ENCODE results near the gene BRAF.

Gene BRAF

DNA sequence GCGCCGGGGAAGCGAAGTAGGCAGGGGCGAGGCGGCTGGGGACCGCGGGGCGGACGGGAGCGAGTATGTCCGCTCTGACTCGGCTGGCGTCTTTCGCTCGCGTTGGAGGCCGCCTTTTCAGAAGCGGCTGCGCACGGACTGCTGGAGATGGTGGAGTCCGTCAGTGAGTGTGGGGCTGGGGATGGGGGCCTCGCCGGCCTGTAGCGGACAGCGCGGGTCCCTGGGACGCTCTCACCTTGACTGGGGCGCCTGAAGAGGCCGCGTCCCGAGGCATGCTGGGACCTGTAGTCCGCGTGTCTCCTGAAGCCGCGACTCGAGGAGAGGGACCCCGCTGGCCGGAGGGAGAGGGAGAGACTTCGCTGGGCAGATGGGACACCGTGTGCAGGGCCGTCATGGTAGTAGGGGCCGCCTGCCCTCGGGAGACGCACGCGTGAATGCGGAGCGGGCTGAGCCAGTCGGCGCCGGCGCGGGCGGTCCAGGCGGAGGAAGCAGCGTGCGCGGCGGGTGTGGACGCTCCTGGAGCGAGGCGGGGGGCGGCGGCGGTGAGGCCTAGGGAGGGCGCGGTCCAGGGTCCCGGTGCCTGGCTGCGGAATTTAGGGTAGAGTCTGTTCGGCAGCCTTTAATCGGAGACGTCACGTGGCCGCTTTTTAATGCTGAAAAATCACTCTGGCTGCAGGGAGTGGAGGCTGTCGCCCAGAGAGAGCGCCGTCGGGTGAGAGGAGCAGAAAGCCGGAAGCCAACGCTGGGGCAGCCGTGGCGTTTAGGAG is 227.9 kb downstream of the BRAF start, which contains the start of gene NDUFB2 (continued):
- no peak for TF ChIP-seq ZFP3 (tag by site-specific recombination; IDR thresholded peaks at IDR 0.05; ENCODE audit: low read depth)
- TF ChIP-seq, protein P1, sequence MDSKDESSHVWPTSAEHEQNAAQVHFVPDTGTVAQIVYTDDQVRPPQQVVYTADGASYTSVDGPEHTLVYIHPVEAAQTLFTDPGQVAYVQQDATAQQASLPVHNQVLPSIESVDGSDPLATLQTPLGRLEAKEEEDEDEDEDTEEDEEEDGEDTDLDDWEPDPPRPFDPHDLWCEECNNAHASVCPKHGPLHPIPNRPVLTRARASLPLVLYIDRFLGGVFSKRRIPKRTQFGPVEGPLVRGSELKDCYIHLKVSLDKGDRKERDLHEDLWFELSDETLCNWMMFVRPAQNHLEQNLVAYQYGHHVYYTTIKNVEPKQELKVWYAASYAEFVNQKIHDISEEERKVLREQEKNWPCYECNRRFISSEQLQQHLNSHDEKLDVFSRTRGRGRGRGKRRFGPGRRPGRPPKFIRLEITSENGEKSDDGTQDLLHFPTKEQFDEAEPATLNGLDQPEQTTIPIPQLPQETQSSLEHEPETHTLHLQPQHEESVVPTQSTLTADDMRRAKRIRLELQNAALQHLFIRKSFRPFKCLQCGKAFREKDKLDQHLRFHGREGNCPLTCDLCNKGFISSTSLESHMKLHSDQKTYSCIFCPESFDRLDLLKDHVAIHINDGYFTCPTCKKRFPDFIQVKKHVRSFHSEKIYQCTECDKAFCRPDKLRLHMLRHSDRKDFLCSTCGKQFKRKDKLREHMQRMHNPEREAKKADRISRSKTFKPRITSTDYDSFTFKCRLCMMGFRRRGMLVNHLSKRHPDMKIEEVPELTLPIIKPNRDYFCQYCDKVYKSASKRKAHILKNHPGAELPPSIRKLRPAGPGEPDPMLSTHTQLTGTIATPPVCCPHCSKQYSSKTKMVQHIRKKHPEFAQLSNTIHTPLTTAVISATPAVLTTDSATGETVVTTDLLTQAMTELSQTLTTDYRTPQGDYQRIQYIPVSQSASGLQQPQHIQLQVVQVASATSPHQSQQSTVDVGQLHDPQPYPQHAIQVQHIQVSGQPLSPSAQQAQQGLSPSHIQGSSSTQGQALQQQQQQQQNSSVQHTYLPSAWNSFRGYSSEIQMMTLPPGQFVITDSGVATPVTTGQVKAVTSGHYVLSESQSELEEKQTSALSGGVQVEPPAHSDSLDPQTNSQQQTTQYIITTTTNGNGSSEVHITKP (tag by site-specific recombination; IDR thresholded peaks at IDR 0.05) = peak; percentile 97
- TF ChIP-seq ZIC2 (tag by site-specific recombination; IDR thresholded peaks at IDR 0.05) = peak; percentile 88
- TF ChIP-seq KLF7 (tag by site-specific recombination; IDR thresholded peaks at IDR 0.05; ENCODE audit: borderline replicate concordance) = peak; percentile 87; the same call in 1 of the 2 replicates
- no peak for TF ChIP-seq HOXA7 (CRISPR knock-in tag; IDR thresholded peaks at IDR 0.05; ENCODE audit: borderline replicate concordance)
- no peak for TF ChIP-seq ZNF473 (tag by site-specific recombination; IDR thresholded peaks at IDR 0.05)
- TF ChIP-seq ZNF169 (tag by site-specific recombination; IDR thresholded peaks at IDR 0.05) = 0 out of 2 replicates have a peak, but pooled peaks have one; percentile 55
- no peak for TF ChIP-seq ZNF266 (tag by site-specific recombination; IDR thresholded peaks at IDR 0.05; ENCODE audit: low read depth)
- TF ChIP-seq ZNF211 (tag by site-specific recombination; IDR thresholded peaks at IDR 0.05; ENCODE audit: low read depth) = no peak
- TF ChIP-seq, protein P2, sequence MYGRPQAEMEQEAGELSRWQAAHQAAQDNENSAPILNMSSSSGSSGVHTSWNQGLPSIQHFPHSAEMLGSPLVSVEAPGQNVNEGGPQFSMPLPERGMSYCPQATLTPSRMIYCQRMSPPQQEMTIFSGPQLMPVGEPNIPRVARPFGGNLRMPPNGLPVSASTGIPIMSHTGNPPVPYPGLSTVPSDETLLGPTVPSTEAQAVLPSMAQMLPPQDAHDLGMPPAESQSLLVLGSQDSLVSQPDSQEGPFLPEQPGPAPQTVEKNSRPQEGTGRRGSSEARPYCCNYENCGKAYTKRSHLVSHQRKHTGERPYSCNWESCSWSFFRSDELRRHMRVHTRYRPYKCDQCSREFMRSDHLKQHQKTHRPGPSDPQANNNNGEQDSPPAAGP (tag by site-specific recombination; IDR thresholded peaks at IDR 0.05) = peak; percentile 91
- TF ChIP-seq, protein P3, sequence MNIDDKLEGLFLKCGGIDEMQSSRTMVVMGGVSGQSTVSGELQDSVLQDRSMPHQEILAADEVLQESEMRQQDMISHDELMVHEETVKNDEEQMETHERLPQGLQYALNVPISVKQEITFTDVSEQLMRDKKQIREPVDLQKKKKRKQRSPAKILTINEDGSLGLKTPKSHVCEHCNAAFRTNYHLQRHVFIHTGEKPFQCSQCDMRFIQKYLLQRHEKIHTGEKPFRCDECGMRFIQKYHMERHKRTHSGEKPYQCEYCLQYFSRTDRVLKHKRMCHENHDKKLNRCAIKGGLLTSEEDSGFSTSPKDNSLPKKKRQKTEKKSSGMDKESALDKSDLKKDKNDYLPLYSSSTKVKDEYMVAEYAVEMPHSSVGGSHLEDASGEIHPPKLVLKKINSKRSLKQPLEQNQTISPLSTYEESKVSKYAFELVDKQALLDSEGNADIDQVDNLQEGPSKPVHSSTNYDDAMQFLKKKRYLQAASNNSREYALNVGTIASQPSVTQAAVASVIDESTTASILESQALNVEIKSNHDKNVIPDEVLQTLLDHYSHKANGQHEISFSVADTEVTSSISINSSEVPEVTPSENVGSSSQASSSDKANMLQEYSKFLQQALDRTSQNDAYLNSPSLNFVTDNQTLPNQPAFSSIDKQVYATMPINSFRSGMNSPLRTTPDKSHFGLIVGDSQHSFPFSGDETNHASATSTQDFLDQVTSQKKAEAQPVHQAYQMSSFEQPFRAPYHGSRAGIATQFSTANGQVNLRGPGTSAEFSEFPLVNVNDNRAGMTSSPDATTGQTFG (tag by site-specific recombination; IDR thresholded peaks at IDR 0.05; ENCODE audit: borderline replicate concordance) = no peak
- TF ChIP-seq ZBTB7A (tag by site-specific recombination; IDR thresholded peaks at IDR 0.05; ENCODE audit: low read depth) = peak; percentile 90
- TF ChIP-seq, protein P4, sequence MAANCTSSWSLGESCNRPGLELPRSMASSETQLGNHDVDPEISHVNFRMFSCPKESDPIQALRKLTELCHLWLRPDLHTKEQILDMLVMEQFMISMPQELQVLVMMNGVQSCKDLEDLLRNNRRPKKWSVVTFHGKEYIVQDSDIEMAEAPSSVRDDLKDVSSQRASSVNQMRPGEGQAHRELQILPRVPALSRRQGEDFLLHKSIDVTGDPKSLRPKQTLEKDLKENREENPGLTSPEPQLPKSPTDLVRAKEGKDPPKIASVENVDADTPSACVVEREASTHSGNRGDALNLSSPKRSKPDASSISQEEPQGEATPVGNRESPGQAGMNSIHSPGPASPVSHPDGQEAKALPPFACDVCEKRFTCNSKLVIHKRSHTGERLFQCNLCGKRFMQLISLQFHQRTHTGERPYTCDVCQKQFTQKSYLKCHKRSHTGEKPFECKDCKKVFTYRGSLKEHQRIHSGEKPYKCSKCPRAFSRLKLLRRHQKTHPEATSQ (tag by site-specific recombination; IDR thresholded peaks at IDR 0.05) = peak; percentile 20; the same call in 1 of the 2 replicates
- TF ChIP-seq, protein P5, sequence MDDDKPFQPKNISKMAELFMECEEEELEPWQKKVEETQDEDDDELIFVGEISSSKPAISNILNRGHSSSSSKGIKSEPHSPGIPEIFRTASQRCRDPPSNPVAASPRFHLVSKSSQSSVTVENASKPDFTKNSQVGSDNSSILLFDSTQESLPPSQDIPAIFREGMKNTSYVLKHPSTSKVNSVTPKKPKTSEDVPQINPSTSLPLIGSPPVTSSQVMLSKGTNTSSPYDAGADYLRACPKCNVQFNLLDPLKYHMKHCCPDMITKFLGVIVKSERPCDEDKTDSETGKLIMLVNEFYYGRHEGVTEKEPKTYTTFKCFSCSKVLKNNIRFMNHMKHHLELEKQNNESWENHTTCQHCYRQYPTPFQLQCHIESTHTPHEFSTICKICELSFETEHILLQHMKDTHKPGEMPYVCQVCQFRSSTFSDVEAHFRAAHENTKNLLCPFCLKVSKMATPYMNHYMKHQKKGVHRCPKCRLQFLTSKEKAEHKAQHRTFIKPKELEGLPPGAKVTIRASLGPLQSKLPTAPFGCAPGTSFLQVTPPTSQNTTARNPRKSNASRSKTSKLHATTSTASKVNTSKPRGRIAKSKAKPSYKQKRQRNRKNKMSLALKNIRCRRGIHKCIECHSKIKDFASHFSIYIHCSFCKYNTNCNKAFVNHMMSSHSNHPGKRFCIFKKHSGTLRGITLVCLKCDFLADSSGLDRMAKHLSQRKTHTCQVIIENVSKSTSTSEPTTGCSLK (tag by site-specific recombination; IDR thresholded peaks at IDR 0.05) = no peak
- TF ChIP-seq, protein P6, sequence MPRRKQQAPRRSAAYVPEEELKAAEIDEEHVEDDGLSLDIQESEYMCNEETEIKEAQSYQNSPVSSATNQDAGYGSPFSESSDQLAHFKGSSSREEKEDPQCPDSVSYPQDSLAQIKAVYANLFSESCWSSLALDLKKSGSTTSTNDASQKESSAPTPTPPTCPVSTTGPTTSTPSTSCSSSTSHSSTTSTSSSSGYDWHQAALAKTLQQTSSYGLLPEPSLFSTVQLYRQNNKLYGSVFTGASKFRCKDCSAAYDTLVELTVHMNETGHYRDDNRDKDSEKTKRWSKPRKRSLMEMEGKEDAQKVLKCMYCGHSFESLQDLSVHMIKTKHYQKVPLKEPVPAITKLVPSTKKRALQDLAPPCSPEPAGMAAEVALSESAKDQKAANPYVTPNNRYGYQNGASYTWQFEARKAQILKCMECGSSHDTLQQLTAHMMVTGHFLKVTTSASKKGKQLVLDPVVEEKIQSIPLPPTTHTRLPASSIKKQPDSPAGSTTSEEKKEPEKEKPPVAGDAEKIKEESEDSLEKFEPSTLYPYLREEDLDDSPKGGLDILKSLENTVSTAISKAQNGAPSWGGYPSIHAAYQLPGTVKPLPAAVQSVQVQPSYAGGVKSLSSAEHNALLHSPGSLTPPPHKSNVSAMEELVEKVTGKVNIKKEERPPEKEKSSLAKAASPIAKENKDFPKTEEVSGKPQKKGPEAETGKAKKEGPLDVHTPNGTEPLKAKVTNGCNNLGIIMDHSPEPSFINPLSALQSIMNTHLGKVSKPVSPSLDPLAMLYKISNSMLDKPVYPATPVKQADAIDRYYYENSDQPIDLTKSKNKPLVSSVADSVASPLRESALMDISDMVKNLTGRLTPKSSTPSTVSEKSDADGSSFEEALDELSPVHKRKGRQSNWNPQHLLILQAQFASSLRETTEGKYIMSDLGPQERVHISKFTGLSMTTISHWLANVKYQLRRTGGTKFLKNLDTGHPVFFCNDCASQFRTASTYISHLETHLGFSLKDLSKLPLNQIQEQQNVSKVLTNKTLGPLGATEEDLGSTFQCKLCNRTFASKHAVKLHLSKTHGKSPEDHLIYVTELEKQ (tag by site-specific recombination; IDR thresholded peaks at IDR 0.05; ENCODE audit: borderline replicate concordance) = no peak
- TF ChIP-seq, protein P7, sequence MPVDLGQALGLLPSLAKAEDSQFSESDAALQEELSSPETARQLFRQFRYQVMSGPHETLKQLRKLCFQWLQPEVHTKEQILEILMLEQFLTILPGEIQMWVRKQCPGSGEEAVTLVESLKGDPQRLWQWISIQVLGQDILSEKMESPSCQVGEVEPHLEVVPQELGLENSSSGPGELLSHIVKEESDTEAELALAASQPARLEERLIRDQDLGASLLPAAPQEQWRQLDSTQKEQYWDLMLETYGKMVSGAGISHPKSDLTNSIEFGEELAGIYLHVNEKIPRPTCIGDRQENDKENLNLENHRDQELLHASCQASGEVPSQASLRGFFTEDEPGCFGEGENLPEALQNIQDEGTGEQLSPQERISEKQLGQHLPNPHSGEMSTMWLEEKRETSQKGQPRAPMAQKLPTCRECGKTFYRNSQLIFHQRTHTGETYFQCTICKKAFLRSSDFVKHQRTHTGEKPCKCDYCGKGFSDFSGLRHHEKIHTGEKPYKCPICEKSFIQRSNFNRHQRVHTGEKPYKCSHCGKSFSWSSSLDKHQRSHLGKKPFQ (tag by site-specific recombination; IDR thresholded peaks at IDR 0.05) = peak; percentile 50; the same call in 1 of the 2 replicates
- TF ChIP-seq, protein P8, sequence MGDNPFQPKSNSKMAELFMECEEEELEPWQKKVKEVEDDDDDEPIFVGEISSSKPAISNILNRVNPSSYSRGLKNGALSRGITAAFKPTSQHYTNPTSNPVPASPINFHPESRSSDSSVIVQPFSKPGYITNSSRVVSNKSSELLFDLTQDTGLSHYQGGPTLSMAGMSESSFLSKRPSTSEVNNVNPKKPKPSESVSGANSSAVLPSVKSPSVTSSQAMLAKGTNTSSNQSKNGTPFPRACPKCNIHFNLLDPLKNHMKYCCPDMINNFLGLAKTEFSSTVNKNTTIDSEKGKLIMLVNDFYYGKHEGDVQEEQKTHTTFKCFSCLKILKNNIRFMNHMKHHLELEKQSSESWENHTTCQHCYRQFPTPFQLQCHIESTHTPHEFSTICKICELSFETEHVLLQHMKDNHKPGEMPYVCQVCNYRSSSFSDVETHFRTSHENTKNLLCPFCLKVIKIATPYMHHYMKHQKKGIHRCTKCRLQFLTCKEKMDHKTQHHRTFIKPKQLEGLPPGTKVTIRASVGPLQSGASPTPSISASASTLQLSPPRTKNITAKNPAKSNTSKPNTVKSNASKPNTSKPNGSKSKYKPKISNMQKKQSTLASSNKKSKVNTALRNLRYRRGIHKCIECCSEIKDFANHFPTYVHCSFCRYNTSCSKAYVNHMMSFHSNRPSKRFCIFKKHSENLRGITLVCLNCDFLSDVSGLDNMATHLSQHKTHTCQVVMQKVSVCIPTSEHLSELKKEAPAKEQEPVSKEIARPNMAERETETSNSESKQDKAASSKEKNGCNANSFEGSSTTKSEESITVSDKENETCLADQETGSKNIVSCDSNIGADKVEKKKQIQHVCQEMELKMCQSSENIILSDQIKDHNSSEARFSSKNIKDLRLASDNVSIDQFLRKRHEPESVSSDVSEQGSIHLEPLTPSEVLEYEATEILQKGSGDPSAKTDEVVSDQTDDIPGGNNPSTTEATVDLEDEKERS (tag by site-specific recombination; IDR thresholded peaks at IDR 0.05) = no peak
- TF ChIP-seq ZNF544 (tag by site-specific recombination; IDR thresholded peaks at IDR 0.05) = no peak

Data from HEK293 (cell line).